HG03045 (cell line): ENCODE measurements around the gene CPSF7.
"Not testable (repeated sequence)": the region's sequence is repeated elsewhere in the genome, so short reads cannot be mapped to it uniquely, and the experiment has no call there.

Experiments used
- ATAC-seq: cut with Tn5 transposase; IDR thresholded peaks from one replicate; pipeline ENCODE4 v1.9.1; 2021; ENCODE audit warnings: mild to moderate bottlenecking, moderate library complexity; ENCODE audit not compliant: unreplicated experiment

CPSF7 gene

DNA sequence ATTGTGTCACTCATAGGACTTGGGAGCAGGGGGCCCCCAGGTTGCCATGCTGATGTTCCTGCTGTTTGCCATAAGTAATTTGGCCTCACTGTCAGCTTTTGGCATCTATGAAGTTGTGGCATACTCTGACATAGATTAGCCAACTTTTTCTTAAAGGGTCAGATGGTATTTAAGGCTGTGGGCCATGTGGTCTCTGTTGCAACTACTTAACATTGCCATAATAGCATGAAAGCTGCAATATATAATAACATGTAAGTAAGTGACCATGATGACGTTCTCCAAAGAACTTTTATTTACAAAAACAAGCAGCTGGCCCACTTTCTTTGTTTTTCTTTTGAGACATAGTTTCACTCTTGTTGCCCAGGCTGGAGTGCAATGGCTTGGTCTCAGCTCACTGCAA lies 39.6 kb downstream of the CPSF7 start:
- ATAC-seq, result no peak

DNA sequence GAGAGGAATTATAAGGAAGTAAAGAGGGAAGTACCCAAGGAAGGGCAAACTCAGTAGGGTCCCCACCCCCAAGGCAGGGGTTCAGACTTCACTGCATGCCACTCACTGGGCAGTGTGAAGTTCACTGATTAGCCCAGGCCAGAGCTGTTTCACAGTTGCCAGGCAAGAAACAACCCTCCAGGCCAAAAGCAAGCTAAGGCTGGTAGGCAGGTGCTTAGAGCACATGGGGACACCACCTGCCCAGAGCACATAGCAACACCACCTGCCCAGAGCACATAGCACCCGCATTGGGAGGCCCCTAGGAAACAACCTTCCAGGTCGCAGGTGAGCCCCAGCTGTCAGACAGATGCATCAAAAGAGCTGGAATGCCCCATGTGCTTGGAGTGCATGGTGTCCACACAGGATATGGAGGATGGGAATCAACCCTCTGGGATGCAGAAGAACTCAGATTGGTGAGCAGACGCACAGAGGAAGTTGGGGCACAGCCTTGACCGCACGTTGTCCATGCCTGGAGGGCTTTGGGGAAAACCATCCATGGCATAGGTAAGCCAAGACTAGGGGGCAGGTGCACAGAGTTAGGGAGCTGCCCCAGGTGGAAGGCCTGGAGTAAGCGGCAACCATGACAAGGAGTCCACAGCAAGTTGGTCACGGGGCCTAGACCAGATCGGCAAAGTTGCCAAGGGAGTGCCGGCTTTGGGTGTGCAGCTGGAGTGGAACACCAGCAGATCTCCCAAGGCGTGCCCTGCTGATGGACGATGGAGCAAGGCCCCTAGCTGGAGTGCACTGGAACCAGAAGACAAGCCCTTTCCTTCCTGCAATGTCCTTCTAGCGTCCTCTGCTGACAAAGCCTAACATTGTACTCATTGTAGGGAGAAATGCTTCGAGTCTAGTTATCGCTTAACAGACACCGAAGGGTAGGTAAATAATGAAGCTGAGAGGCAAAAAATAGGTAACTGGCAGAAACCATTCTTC lies 45.2 kb downstream of the CPSF7 start:
- ATAC-seq, result no peak

DNA sequence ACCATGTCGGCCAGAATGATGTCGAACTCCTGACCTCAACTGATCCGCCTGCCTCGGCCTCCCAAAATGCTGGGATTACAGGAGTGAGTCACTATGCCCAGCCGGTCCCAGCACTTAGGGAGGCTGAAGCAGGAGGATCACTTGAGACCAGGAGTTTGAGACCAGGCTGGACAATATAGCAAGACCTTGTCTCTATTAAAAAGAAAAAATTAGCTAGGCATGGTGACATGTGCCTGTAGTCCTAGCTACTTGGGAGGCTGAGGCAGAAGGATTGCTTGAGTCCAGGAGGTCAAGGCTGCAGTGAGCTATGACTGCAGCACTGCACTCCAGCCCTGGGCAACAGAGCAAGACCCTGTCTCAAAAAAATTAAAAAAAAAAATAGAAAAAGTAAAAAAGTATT lies 45.9 kb downstream of the CPSF7 start:
- ATAC-seq, result not testable (repeated sequence)

DNA sequence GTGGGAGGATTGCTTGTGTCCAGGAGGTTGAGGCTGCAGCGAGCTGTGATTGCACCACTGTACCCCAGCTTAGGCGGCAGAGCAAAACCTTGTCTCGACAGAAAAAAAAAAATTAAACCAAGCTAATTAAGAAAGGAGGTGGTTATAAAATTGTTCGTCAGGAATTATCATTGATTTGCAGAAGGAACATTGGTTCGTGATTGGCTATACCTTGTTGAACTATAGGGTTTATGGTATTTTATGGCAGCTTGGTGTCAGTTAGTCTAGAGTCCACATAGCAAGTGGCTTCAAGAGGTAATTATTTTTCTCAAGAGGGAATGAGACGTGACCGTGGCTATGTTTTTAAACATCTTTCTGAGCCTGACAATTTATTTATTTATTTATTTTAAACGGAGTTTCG lies 48.9 kb downstream of the CPSF7 start:
- no peak for ATAC-seq

DNA sequence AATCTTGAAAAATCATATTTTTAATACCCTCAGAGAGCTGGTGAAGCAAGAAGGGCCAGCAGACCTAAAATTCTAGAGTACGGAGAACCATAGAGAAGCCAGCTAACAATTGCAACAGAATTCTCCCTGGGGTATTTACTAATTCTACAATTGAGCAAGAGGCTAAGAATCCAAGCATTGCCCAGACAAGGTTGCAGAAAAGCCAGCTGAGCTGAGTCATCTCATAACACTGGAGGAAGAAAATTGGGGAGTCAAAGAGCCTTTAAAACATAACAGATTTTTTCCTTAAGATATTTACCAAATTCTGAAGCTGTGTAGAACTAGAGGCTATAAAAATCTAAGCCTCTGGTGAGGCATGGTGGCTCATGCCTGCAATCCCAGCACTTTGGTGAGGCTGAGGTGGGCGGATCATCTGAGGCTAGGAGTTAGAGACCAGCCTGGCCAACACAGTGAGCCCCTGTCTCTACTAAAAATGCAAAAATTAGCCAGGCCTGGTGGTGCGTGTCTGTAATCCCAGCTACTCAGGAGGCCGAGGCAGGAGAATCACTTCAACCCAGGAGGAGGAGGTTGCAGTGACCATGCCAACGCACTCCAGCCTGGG lies 51.0 kb downstream of the CPSF7 start:
- no peak for ATAC-seq

DNA sequence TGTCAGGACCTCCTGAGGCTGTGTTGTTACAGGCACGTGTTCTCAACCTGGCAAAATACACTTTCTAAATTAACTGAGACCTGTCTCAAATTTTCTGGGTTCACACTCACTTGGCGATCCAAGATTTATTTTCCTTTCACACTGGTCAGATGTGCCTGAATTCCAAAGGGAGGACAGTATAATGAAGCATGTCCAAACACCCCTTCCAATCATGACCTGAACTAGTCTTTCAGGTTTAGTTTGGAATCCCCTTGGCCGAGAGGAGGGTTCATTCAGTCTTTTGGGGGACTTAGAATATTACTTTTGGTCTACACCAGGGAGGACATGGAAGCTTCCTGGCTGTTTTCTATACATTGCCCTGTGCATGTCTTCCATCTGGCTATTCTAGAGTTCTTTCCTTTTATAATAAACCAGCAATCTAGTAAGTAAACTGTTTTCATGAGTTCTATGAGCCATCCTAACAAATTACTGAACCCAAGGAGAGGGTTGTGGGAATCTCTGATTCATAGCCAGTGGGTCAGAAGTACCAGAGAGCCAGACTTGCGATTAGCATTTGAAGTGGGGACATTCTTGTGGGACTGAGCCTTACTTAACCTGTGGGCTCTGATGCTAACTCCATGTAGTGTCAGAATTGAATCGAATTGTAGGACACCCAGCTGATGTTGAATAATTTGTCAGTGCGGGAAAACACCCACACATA lies 52.2 kb downstream of the CPSF7 start:
- ATAC-seq, result no peak

DNA sequence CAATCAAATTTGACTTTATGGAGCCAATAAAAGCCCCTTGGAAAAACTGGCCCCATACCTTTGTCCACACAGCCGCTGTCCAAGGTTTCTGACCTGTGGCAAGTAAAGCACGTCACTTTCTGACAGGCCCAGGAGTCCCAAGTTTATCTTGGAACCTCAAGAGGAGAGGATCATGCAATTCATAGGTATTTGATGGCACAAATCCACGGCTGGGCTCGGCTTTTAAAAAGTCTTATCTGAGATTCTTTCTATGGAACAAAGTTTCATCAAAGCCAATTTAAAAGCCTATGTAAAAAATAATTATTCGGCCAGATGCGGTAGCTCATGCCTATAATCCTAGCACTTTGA lies 54.0 kb downstream of the CPSF7 start:
- no peak for ATAC-seq

DNA sequence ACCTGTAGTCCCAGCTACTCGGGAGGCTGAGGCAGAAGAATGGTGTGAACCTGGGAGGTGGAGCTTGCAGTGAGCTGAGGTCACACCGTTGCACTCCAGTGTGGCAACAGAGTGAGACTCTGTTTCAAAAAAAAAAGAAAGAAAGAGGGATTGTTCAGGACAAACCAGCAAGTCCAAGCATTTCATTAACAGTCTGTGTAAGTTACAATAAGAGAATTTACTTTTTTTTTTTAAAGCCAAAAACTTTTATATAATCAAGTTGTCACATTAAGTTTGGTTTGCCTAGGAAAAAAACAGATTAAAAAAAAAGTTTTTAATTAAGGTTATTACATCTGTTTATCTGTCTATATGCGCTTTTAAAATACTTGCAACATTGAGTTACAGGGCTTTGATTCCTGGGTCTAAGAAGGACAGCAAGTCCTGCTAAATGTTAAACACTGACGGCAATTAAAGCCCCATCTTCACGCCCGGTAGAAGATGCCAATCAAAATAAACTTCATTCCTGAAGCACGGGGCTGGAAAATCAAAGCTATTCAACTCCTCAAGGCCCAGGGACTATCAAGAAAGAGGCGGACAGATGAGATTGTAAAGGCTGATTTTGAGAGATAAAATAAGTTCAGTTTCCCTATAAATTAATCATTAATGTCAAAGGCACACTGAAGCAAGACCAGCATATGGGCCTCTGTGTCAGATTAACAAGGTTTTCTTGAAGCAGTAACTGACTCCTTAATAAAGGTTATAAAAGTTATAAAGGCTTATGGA lies 56.9 kb downstream of the CPSF7 start:
- ATAC-seq, result no peak

DNA sequence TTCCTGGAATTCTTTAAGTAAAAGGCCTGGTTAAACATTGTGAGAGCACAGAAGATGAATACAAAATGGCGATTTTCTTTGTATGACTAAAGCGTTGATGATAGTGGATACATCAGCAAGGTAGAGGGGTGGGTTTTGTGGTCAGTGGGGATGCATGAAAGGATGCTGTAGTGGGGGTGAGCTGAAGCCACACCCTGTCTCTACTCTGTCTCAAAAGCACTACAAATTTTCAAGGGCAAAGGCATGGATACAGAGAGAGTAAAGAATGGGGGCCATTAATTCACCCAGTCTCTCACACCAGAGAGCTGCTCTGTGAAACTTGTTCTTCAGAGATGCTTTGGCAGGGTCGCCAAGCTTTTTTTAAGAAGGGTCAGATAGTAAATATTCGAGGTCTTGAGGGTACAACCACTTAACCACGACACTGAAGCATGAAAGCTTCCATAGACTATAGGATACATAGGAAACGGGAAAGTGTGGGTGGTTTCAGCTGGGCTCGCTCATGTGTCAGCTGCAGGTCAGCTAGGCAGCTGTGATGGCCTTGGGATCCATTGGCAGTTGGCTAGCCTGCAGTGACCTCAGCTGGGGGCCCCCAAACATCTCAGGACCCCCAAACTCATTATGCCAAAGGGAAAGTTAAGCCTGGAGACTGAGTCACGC lies 59.3 kb downstream of the CPSF7 start:
- no peak for ATAC-seq

DNA sequence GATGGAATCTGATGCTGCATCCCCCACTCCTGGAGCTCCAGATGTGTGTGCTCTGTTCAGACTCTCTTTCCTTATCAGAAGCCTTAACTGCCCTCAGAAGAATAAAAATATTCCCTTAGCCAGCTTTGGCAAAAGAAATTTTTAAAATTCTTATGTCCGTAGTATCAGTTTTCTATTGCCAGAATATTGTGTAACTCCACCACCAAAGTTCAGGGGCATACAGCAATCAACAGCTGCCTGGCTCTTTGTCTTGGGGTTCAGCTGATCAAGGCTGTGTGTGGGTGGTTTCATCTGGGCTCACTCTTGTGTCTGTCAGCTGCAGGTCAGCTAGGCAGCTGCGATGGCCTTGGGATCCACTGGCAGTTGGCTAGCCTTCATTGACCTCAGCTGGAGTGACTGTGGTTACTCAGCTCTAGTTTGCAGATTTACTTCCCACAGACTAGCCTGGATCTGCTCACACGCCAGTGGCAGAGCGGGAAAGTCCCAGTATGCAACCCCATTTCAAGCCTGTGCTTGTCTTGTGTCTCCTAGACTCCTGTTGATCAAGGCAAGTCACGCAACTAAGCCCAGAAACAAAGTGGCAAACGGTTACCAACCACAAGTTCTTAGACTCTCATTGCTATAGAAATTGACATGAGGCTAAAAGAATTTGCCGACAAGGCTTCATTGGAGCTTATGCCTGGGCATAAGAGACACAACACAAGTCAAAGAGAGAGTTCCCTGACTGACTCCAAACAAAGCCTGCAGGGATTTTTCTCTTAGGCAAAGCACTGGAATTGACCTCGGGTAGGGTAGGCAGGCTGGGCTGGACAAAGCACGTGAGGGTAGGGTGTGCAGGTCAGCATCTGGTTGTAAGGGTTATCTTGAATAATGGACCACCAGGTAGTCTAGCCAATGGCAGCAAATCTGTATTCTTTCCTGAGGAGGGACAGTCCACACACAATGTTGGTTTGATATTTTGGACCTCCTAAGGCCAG lies 60.1 kb downstream of the CPSF7 start:
- peak; percentile 55 for ATAC-seq

DNA sequence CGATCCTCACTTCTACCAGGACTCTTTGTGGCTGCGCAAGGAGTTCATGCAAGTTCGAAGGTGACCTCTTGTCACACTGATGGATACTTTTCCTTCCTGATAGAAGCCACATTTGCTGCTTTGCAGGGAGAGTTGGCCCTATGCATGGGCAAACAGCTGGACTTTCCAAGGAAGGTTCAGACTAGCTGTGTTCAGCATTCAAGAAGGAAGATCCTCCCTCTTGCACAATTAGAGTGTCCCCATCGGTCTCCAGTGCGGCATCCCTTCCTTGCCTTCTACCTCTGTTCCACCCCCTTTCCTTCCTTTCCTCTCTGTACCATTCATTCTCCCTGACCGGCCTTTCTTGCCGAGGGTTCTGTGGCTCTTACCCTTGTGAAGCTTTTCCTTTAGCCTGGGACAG lies 61.1 kb downstream of the CPSF7 start:
- no peak for ATAC-seq

DNA sequence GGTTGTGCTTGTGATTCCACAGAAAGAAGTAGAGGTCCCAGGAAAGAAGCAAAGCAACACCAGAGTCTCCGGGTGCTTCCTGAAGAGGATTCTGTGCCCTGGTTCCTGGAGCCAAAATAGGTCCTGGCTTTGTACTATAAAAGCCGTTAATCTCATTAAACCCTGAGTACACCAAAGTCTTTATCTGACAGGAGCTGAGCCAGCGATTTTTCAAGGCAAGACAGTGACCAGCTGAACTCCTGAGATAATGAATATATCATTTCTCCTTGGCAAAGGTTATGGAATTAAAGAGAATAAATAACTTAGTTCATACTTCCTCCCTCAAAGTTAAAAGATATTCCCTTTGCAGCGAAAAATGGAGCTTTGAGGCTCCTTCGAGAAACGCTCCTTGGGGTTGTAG lies 62.4 kb downstream of the CPSF7 start:
- ATAC-seq, result no peak

DNA sequence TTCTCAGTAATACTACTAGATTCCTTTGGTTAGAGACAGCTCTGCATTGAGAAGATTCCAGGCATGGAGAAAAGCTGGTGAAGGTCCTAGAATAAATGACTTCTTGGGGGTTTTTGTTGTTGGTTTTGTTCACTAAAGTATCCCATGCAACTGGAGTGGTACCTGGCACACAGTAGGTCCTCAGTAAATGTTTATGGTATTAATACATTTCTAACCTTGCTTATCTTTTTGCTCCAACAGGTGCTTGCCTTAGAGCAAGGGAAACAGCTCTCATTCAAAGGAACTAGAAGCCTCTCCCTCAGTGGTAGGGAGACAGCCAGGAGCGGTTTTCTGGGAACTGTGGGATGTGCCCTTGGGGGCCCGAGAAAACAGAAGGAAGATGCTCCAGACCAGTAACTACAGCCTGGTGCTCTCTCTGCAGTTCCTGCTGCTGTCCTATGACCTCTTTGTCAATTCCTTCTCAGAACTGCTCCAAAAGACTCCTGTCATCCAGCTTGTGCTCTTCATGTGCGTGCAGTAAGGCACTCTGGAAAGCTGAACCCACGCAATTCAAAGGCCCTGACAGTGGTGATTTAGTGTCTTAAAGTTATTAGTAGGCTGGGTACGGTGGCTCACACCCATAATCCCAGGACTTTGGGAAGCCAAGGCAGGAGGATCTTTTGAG lies 65.6 kb downstream of the CPSF7 start:
- no peak for ATAC-seq

DNA sequence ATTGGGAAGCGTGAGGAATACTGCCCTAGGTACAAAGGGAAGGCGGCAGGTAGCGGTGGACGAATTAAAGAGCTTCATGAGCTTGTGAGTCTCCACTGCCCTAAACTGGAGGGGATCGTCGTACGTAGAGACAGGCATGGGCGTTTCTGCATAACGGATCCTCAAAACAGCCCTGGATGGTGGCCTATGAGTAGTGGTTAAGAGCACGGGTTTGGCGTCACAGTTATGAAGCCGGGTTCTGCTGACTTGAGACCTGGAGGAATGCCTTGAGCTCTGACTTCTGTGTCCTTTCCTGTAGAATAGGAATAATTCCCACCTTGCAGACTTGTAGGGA lies 67.3 kb downstream of the CPSF7 start:
- ATAC-seq, result no peak

DNA sequence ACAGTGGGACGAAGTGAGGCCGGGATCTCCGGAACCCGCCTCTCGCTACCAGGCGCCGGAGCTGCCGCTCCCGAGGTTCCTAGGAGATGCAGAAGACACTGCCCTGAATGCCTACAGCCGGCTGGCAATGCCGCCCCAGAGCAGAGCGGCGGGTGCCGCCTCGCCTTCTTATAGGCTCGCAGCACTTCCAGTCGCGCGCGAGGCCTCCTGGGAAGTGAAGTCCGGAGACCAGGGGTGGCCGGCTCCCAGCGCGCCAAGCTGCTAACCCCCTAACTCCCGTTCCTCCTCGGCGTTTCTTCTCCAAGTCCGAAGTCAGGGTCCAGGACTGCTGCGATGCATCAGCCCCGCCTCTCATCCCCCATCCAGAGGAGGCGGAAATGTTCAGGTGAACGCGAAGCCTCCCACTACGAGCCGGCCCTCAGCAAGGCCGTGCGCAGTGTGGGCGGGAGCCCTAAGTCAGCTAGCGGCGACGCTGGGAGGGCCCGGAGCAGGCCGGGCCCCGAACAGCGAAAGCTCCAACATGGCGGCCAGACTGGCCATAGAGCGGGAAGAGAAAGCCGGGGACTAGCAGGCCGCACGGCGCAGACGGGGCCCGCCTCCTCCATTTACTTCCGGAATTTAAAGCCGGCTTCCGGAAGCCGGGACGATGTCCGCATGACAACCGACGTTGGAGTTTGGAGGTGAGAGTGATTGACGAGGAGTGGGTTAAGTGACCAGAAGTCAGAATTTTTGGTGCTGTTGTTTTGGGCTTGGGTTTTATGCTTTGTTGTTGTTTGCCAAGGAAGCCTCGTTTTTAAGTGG lies 67.8 kb downstream of the CPSF7 start, which contains the start of the genes CYB561A3 and TMEM138:
Gene CYB561A3 (minus strand): TSS at position 142 of the 801 bp plus-strand sequence. CDS start 5,169 bp downstream, outside the sequence.
Gene TMEM138 (plus strand): TSS at position 634 of the 801 bp plus-strand sequence. CDS start 2,017 bp downstream, outside the sequence.
- peak; percentile 85 for ATAC-seq

DNA sequence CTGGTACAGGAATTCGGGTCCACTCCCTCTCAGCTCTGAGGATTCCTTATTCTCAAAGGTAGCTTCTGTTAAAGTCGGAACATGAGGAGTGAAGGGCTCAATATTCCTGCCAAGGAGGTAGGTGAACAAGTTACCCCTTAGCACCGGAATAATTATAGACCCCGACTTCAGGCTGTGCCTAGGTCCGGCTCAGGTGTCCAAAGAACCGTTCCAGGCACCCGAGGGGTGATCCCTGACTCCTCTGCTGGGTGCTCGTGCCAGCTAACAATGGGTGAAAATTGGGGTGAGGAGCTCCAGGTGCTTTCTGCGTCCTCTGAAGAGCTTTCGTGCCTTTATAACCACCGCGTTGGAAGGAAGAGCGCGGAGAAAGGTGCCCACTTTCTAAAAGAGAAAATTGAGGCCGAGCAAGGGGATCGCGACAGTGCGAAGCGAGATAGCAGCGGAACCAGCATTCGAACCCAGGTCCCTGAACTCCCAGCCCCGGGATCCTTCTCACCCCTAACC lies 68.5 kb downstream of the CPSF7 start:
- peak; percentile 9 for ATAC-seq

DNA sequence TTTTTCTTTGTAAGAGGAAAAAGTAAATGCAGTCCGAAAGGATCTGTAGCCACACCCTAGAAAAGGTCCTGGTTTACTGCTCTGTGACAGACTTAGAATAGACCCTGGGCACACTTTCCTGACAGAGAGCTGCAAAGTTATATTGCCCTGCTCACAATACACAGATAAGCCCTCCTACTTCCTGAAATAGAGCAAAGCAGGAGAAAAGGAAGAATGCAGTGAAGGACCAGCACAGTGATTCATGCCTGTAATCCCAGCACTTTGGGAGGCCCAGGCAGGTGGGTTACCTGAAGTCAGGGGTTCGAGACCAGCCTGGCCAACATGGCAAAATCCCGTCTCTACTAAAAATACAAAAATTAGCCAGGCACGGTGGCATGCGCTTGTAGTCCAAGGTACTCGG lies 70.3 kb downstream of the CPSF7 start:
- no peak for ATAC-seq

DNA sequence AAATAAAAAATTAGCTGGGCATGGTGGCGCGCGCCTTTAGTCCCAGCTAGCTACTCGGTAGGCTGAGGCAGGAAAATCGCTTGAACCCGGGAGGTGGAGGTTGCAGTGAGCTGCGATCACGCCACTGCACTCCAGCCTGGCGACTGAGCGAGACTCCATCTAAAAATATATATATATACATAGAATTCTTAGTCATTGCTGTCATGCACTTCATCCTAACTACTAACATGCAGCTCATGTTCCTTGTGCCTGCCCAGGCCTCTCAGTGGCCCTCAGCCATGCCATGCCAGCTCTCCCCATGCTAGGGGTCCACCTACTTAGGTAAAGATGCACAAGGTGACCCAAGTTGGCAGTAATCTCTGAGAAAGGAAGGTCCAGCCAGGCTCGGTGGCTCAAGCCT lies 71.2 kb downstream of the CPSF7 start:
- ATAC-seq, result no peak
